Fibroblast of villous mesenchyme (primary cell): ENCODE data around the gene MEF2A. TPM values are rescaled to one million over a fixed set of nuclear protein-coding genes. Genes with fewer than 3 reads are reported as not detected.
"Not testable (repeated sequence)": the region's sequence is repeated elsewhere in the genome, so short reads cannot be mapped to it uniquely, and the experiment has no call there.

ENCODE experiments used
- DNase-seq: peaks from one replicate; pipeline ENCODE4 v3.0.0-alpha.2; 2010; ENCODE audit warnings: low read depth
- H3K4me3 ChIP-seq: 2 replicates; pipeline ENCODE4 v1.5.1; 2011; ENCODE audit warnings: low read depth, mild to moderate bottlenecking, low read length
- total RNA-seq: library from RNA; depleted of rRNA; stranded (reverse); fragments of >200 nt; gene quantifications from 2 replicates; pipeline ENCODE4 v1.2.3, GENCODE V29; 2012
- TF ChIP-seq, protein P1 (sequence below): IDR thresholded peaks from 2 replicates; pipeline ENCODE4 v1.5.1; 2012; ENCODE audit warnings: low read depth, mild to moderate bottlenecking, low read length; ENCODE audit not compliant: insufficient read depth

Gene MEF2A
- total RNA-seq, 1 donor, result 28.1 TPM

DNA sequence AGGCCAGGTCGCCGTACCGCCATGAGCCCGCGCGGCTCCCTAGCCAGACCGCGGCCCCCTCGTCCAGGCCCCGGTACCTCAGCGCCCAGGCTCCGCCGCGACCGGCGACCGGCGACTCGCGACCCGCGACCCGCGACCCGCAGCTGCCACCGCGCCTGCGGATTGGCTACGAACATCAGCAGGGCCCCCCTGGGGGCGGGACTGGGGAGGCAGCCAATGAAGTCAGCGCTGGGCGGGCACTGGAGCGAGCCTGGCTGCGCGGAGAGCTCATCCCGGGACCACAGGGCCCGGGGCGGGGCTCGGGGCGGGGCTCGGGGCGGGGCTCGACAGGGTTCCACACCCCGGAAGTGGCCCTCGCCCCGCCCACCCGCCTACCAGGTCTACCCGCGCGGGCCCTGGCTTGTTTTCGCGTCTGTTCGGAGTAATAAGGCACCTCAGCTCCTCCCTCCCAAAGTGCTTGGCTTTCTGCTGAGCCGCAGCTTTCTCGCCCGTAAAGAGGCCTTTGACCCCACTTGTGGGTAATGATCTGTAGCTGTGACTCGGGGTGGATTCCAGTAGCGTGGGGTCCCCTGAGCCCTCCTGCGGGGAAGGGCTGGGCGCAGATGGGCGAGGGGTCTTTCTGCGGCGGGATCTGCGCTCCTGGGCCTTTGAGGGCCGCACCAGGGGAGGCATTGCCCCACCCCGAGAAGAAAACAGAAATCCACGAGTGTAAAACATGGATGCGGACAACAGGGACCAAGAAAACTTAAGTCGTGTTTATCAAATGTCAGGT lies 167.7 kb downstream of the MEF2A start, which contains the start of gene LYSMD4:
LYSMD4 (minus strand) TSS at position 170 of the 772 bp plus-strand sequence. CDS start 1,438 bp downstream, outside the sequence.
- peak; percentile 93 for DNase-seq
- TF ChIP-seq, protein P1, sequence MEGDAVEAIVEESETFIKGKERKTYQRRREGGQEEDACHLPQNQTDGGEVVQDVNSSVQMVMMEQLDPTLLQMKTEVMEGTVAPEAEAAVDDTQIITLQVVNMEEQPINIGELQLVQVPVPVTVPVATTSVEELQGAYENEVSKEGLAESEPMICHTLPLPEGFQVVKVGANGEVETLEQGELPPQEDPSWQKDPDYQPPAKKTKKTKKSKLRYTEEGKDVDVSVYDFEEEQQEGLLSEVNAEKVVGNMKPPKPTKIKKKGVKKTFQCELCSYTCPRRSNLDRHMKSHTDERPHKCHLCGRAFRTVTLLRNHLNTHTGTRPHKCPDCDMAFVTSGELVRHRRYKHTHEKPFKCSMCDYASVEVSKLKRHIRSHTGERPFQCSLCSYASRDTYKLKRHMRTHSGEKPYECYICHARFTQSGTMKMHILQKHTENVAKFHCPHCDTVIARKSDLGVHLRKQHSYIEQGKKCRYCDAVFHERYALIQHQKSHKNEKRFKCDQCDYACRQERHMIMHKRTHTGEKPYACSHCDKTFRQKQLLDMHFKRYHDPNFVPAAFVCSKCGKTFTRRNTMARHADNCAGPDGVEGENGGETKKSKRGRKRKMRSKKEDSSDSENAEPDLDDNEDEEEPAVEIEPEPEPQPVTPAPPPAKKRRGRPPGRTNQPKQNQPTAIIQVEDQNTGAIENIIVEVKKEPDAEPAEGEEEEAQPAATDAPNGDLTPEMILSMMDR, result no peak
- peak within 1 kb of the TSS; percentile 80 for H3K4me3 ChIP-seq

DNA sequence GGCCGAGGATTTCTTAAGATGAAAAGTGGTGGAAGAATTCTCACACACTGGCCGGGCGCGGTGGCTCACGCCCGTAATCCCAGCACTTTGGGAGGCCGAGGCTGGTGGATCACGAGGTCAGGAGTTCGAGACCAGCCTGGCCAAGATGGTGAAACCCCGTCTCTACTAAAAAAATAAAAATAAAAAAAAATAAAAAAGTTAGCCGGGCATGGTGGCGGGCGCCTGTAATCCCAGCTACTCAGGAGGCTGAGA lies 168.2 kb downstream of the MEF2A start:
- DNase-seq, result not testable (repeated sequence)
- H3K4me3 ChIP-seq, result peak overlapping the region; percentile 52

DNA sequence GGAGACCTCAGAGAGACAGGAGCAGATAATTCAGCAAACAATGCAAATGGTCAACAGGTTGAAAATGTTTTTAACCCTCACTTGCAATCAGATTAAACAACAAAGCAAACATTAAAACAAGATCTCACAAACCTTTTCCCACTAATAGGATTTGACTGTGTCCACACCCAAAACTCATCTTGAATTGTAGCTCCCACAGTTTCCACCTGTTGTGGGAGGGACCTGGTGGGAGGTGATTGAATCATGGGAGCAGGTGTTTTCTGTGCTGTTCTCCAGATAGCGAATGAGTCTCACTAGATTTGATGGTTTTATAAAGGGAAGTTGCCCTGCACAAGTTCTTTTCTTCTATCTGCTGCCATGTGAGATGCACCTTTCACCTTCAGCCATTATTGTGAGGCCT lies 168.8 kb downstream of the MEF2A start:
- no peak for DNase-seq
- TF ChIP-seq, protein P1, result no peak
- H3K4me3 ChIP-seq, result no peak overlapping the region

- TF ChIP-seq, protein P1, result no peak
- no peak for DNase-seq
- no peak overlapping the region for H3K4me3 ChIP-seq
These were observed 170.1 kb downstream of the MEF2A start for GRCh38 chr15:99735868-99736267.

DNA sequence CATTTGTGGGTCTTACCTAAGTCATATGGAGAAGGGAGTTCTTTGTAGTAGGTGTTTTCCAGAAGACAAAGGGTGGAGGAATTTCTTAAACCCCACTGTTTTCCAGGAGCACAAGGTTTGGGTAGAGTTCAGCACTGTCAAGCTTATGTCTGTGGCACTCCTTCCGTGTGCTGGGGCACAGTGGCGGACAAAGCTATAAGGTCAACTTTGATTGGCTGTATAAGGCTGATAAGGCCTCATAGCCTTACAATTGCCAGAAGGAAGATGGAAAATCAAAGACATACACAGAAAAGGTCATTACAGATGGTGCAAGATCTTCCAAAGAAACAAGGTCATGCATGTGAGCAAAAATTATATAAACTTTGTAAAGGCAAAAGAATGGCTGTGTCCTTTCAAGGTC lies 170.9 kb downstream of the MEF2A start:
- TF ChIP-seq, protein P1, result no peak
- DNase-seq, result no peak
- H3K4me3 ChIP-seq, result no peak overlapping the region

DNA sequence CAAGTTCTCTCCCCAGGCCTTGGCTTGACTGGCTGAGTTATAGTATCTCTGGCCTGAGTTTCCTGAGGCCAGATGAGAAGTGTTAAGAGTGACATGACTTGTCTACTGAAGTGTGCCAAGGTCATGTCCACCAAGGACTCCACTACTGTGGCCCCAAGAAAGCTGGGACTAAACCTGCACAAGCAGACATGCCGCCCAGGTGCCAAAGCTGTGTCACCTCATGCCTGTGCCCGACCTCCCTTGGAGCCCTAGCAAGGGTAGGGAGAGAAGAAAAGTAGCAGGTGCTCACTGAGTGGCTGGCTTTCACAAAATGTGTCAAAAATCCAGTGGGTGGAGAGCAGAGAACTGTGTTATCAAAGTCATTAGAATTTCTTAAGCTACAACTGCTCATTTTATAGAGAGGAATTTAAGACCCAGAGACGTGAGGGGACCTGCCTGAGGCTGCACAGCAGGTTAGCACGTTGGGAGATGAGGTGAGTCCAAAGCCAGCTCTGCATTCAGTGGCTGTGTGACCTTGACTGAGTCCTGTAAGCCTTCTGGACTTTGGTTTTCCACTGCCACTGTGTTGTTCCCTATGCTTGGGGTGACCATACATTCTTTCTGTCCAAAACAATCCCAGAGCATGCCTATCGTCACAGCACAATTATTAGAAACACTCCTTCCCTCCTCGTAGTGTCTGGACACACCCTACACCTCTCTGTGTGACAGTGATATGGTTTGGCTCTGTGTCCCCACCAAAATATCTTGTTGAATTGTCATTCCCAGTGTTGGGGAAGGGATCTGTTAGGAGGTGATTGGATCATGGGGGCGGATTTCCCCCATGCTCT lies 172.4 kb downstream of the MEF2A start:
- DNase-seq, result no peak
- no peak overlapping the region for H3K4me3 ChIP-seq
- TF ChIP-seq, protein P1, result no peak

DNA sequence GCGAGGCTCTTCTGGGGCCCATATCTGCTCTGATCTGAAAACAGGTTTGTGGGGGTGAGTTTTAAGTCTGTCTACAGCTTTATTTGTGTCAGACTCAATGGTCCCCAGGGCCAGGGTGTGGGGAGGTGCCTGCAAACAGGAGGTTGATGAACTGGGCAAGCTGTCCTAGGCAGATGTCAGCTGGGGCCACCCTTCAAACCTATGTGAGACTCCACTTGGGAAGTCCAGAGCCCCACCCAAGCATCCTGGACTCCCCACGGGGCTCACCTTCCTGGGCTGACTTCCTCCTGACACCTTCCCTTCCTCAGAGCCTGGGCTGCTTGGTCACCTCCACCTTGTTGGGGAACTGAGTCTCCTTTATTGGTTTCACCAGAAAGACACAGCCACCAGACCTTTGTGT lies 176.1 kb downstream of the MEF2A start:
- no peak for DNase-seq
- TF ChIP-seq, protein P1, result no peak
- H3K4me3 ChIP-seq, result no peak overlapping the region
